ENCODE measurements around the gene GPBAR1. TPM values are rescaled to one million over a fixed set of nuclear protein-coding genes. Genes with fewer than 3 reads are reported as not detected.

GPBAR1 gene
- total RNA-seq, 2 donors from 2014 or later = 1.1 to 1.3 TPM

GRCh38 chr2:218298314-218298875 lies 37.6 kb downstream of the GPBAR1 start:
- no peaks in the 10 kb centered on the region for H3K4me1 ChIP-seq
- H3K27me3 ChIP-seq = no peaks in the 10 kb centered on the region
- H3K36me3 ChIP-seq = no peaks in the 10 kb centered on the region
- H3K9me3 ChIP-seq = no peaks in the 10 kb centered on the region
- no peak overlapping the region for H3K9ac ChIP-seq (ENCODE audit: low read depth in 2 of 2, low read length in 2 of 2)
- no peak overlapping the region for H3K4me3 ChIP-seq
- intact Hi-C loops (cut with DNase I) = no loop called here
- TF ChIP-seq CTCF (IDR thresholded peaks at IDR 0.05) = no peak
- no peak overlapping the region for H3K27ac ChIP-seq
- DNase-seq = no peak

- no peak for TF ChIP-seq CTCF (IDR thresholded peaks at IDR 0.05)
- DNase-seq = no peak
- H3K4me1 ChIP-seq = no peaks in the 10 kb centered on the region
- no peak overlapping the region for H3K4me3 ChIP-seq
- intact Hi-C loops (cut with DNase I) = loop anchor here (2.0 to 5.0 kb wide), 3 partner anchors 57 to 167 kb away; partner anchors contain the start of gene CATIP
- H3K9ac ChIP-seq (ENCODE audit: low read depth in 2 of 2, low read length in 2 of 2) = no peak overlapping the region
- no peak overlapping the region for H3K27ac ChIP-seq
- H3K9me3 ChIP-seq = no peaks in the 10 kb centered on the region
- H3K36me3 ChIP-seq = no peaks in the 10 kb centered on the region
- H3K27me3 ChIP-seq = no peaks in the 10 kb centered on the region
Measured at GRCh38 chr2:218300141-218300540, 39.3 kb downstream of the GPBAR1 start.

- Histone ChIP-seq H3K4me1 (no peaks in the 10 kb centered on the region), H3K9me3 (no peaks in the 10 kb centered on the region), H3K27me3 (no peaks in the 10 kb centered on the region), H3K4me3 (no peak overlapping the region), H3K27ac (no peak overlapping the region), H3K36me3 (no peaks in the 10 kb centered on the region), H3K9ac (ENCODE audit: low read depth in 2 of 2, low read length in 2 of 2) (peak overlapping the region in 1 of 2 donors; percentile 34)
- intact Hi-C loops (cut with DNase I) = loop anchor here (2.0 to 5.0 kb wide), 3 partner anchors 56 to 166 kb away; partner anchors contain the start of gene CATIP
- peak; percentile 94 for DNase-seq
- peak; percentile 96 for TF ChIP-seq CTCF (IDR thresholded peaks at IDR 0.05)
Measured at GRCh38 chr2:218301176-218301819, 40.5 kb downstream of the GPBAR1 start.

- no peak for DNase-seq
- no peak overlapping the region for H3K4me3 ChIP-seq
- intact Hi-C loops (cut with DNase I) = no loop called here
- no peaks in the 10 kb centered on the region for H3K27me3 ChIP-seq
- H3K9me3 ChIP-seq = no peaks in the 10 kb centered on the region
- TF ChIP-seq CTCF (IDR thresholded peaks at IDR 0.05) = no peak
- no peak overlapping the region for H3K27ac ChIP-seq
- H3K9ac ChIP-seq (ENCODE audit: low read depth in 2 of 2, low read length in 2 of 2) = no peak overlapping the region
- H3K4me1 ChIP-seq = no peaks in the 10 kb centered on the region
- no peaks in the 10 kb centered on the region for H3K36me3 ChIP-seq
Measured at GRCh38 chr2:218305383-218305782, 44.6 kb downstream of the GPBAR1 start.

- Histone ChIP-seq H3K4me3 (no peak overlapping the region), H3K27ac (no peak overlapping the region), H3K4me1 (no peaks in the 10 kb centered on the region), H3K9ac (ENCODE audit: low read depth in 2 of 2, low read length in 2 of 2) (no peak overlapping the region), H3K36me3 (no peaks in the 10 kb centered on the region), H3K27me3 (no peaks in the 10 kb centered on the region), H3K9me3 (no peaks in the 10 kb centered on the region)
- no peak for DNase-seq
- TF ChIP-seq CTCF (IDR thresholded peaks at IDR 0.05) = no peak
- intact Hi-C loops (cut with DNase I) = no loop called here
Measured at GRCh38 chr2:218306184-218306920, 45.5 kb downstream of the GPBAR1 start.

Data from colonic mucosa (tissue), 4 donors.